SKM-1 (cell line): ENCODE results near the gene PNMT.
"Not testable (repeated sequence)": the region's sequence is repeated elsewhere in the genome, so short reads cannot be mapped to it uniquely, and the experiment has no call there.

Source experiments
- DNase-seq: peaks from one replicate; lab custom pipeline; 2025; ENCODE audit not compliant: unreplicated experiment; lab: John Stamatoyannopoulos, UW

Gene PNMT

DNA sequence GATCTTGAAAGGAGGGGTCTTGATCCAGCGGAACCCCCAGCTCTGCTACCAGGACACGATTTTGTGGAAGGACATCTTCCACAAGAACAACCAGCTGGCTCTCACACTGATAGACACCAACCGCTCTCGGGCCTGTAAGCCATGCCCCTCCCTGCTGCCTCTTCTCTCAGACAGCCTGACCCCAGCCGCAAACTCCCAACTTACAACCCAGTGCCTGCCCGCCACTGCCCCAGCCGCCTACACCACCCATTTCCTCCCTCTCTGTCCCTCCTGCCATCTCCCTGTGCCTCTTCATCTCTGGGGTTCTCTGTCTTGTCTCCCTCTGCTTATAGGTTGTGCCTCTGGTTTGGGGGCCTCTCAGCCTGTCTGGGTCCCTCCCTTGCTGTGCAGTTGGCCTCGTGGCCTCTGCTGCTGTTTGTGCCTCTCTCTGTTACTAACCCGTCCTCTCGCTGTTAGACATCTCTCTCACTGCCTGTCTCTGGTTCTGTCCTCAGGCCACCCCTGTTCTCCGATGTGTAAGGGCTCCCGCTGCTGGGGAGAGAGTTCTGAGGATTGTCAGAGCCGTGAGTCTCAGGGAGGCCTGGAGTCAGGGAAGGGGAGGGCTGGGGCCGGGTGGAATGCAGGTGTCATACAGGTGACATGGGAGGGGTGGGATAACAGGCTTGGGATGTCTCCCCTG, 41.2 kb downstream of the PNMT start:
- DNase-seq, result no peak

DNA sequence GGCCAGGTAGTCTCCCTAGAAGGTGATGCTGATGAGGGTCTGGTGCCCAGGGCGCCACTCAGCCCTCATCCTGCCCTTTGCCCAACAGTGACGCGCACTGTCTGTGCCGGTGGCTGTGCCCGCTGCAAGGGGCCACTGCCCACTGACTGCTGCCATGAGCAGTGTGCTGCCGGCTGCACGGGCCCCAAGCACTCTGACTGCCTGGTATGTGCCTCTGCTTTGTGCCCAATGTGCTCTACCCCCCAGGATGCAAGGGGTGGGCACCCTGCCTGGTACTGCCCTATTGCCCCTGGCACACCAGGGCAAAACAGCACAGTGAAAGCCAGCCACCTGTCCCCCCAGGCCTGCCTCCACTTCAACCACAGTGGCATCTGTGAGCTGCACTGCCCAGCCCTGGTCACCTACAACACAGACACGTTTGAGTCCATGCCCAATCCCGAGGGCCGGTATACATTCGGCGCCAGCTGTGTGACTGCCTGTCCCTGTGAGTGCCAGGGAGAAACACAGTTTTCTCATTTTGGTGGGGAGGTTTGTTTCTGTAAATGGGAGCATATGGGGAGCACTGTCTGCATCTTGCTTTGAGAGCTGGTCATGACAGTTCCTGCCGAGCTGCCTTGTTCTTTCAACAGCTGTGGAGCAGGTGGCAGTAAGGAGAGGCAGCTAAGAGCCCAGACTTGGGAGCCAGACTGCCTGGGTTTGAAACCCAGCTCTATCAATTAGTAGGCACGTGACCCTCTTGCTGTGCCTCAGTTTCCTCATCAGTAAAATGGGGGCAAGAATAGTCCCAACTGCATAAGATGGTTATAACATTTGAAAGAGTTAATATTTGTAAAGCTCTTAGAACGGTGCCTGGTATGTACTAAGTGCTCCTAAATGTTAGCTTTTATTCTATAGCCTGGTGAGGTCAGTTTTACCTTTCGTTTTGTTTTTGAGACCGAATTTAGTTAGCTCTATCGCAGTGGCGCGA, 42.0 kb downstream of the PNMT start:
- DNase-seq, result no peak

DNA sequence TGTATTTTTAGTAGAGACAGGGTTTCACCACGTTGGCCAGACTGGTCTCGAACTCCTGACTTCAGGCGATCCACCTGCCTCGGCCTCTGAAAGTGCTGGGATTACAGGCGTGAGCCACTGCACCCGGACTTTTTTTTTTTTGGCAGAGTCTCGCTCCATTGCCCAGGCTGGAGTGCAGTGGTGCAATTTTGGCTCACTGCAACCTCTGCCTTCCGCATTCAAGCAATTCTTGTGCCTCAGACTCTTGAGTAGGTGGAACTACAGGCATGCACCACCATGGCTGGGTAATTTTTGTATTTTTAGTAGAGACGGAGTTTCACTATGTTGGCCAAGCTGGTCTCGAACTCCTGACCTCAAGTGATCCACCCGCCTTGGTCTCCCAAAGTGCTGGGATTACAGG, 42.8 kb downstream of the PNMT start:
- not testable (repeated sequence) for DNase-seq

DNA sequence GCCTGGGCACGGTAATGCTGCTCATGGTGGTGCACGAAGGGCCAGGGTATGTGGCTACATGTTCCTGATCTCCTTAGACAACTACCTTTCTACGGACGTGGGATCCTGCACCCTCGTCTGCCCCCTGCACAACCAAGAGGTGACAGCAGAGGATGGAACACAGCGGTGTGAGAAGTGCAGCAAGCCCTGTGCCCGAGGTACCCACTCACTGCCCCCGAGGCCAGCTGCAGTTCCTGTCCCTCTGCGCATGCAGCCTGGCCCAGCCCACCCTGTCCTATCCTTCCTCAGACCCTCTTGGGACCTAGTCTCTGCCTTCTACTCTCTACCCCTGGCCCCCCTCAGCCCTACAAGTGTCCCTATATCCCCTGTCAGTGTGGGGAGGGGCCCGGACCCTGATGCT, 43.6 kb downstream of the PNMT start:
- no peak for DNase-seq

DNA sequence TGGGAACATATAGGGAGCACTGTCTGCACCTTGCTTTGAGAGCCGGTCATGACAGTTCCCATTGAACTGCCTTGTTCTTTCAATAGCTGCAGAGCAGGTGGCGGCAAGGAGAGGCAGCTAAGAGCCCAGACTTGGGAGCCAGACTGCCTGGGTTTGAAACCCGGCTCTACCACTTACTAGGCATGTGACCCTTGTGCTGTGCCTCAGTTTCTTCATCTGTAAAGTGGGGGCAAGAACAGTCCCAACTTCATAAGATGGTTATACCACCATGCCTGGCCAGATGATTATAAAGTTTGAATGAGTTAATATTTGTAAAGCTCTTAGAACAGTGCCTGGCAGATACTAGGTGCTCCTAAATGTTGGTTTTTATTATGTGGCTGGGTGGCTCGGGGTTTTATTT, 46.0 kb downstream of the PNMT start:
- DNase-seq, result no peak

DNA sequence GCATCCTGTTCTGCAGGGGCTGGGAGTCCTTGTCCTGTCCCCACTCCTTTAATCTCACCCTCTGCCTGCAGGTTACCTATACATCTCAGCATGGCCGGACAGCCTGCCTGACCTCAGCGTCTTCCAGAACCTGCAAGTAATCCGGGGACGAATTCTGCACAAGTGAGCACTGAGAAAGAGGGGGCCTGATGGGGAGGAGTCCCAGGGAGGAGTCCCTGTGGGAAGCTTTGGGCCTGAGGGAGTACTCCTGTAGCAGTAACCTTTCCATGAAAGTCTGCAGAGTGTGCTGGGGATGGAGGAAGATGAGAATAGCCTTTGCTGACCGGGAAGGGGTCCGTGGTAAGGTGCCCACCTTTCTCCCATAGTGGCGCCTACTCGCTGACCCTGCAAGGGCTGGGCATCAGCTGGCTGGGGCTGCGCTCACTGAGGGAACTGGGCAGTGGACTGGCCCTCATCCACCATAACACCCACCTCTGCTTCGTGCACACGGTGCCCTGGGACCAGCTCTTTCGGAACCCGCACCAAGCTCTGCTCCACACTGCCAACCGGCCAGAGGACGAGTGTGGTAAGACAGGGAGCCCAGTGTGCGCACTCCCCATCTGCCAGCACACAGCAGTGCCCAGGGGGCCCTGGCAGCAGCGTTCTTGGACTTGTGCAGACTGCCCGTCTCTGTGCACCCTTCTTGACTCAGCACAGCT, 47.3 kb downstream of the PNMT start:
- DNase-seq, result no peak

DNA sequence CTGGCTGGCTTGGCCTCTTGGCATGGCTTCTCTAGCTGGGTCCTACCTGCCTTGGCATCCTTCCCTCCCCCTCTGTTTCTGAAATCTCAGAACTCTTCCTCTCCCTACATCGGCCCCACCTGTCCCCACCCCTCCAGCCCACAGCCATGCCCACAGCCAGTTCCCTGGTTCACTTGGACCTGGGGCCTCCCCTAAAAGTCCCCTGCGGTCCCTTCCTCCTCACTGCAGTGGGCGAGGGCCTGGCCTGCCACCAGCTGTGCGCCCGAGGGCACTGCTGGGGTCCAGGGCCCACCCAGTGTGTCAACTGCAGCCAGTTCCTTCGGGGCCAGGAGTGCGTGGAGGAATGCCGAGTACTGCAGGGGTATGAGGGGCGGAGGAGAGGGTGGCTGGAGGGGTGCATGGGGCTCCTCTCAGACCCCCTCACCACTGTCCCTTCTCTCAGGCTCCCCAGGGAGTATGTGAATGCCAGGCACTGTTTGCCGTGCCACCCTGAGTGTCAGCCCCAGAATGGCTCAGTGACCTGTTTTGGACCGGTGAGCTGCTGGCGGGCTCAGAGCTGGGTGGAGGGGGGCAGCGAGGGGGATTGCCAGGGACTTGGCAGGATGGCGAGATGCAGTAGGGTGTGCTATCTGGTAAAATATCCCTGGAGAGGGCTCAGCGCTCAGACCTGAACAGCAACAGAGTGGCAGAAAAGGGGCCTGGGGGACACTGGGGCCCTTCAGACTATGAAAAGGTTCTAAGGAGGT, 48.0 kb downstream of the PNMT start:
- DNase-seq, result no peak

DNA sequence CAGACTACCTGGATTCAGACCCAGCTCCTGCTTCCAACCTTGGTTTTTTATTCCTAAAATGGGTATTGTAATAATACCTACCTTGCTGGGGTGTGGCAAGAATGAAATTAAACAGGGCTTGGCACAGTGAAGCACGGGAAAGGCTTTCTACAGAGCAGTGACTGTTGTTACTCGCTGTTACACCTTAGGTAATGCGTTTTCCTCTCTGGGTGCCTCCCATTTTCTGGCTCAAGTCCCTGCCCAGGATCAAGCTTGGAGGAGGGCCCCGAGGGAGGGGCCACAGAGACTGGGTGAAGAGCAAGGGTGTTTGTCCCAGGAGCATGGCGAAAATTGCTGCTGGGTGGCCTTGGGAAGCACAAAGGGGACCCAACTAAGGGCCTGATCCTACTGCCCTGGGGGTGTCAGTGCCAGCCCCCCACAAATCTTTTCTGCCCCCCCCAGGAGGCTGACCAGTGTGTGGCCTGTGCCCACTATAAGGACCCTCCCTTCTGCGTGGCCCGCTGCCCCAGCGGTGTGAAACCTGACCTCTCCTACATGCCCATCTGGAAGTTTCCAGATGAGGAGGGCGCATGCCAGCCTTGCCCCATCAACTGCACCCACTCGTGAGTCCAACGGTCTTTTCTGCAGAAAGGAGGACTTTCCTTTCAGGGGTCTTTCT, 48.8 kb downstream of the PNMT start:
- no peak for DNase-seq

DNA sequence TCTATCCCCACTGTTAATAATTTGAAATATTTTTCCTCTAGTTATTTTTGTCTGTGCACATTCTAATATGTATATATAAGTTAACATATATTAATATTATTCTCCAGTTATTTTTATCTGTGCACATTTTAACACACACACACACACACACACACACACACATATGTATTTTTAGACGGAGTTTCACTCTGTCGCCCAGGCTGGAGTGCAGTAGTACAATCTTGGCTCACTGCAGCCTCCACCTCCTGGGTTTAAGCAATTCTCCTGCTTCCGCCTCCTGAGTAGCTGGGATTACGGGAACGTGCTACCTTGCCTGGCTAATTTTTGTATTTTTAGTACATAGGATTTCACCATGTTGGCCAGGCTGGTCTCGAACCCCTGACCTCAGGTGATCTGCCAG, 49.4 kb downstream of the PNMT start:
- no peak for DNase-seq

DNA sequence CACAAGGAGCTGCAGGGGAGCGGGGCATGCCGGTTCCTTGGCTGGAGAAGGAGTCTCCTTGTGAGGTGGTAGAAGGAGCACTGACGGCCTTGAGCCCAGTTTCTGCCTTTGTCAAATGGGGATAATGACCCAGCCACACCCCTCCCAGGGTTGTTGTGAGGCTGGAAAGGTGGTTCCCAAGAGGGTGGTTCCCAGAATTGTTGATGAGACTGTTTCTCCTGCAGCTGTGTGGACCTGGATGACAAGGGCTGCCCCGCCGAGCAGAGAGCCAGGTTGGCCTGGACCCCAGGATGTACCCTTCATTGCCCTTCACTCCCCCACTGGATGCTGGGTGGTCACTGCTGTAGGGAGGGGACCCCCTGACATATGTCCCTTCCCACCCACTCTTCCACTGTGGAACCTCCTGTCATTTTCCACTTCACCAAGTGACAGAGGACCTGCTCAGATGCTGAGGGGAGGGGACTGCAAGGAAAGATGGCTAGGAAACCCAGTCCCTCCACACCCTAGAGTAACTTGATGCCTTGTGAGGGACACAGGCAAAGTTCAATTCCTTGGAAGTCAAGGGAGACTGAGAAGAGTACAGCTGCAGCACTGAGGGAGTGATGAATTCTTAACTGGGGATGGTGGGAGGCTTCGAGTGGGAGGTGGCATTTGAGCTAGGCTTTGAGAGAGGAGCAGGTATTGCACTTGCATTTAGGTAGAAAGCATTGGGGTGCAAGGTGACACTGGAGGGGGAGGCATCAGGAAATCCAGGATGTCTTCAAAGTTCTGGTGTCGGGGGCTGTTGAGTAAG, 51.5 kb downstream of the PNMT start:
- no peak for DNase-seq
